Measurements from ENCODE around the gene GUSB.
"Not testable (repeated sequence)": the region's sequence is repeated elsewhere in the genome, so short reads cannot be mapped to it uniquely, and the experiment has no call there.

The GUSB gene

DNA sequence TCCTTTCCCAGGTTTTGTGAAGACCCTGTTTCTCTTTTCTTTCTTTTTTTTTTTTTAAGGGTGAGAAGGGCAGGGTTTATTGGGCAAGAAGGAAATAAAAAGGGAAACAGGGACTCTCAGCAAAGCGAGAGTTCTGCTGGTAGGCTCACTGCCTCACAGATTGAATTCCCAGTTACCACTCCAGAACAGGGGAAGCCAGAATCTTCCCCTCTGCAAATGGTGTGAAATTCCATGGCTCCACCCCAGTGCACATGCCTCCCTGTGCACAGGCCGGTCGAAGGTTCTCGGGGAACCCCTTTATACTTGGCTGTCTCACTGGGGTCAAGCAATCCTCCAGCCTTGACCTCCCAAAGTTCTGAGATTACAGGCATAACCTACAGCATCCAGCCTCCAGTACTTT lies 10.5 kb upstream of the GUSB start:
- CTCF ChIA-PET = no interaction called here
- TF ChIP-seq, protein P1, sequence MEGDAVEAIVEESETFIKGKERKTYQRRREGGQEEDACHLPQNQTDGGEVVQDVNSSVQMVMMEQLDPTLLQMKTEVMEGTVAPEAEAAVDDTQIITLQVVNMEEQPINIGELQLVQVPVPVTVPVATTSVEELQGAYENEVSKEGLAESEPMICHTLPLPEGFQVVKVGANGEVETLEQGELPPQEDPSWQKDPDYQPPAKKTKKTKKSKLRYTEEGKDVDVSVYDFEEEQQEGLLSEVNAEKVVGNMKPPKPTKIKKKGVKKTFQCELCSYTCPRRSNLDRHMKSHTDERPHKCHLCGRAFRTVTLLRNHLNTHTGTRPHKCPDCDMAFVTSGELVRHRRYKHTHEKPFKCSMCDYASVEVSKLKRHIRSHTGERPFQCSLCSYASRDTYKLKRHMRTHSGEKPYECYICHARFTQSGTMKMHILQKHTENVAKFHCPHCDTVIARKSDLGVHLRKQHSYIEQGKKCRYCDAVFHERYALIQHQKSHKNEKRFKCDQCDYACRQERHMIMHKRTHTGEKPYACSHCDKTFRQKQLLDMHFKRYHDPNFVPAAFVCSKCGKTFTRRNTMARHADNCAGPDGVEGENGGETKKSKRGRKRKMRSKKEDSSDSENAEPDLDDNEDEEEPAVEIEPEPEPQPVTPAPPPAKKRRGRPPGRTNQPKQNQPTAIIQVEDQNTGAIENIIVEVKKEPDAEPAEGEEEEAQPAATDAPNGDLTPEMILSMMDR (IDR thresholded peaks at IDR 0.05; ENCODE audit: control extremely low read depth, extremely low read depth, low read depth, missing control alignments) = no peak
- POLR2A ChIA-PET = no interaction called here
- no peak for DNase-seq (ENCODE audit: extremely low spot score)

DNA sequence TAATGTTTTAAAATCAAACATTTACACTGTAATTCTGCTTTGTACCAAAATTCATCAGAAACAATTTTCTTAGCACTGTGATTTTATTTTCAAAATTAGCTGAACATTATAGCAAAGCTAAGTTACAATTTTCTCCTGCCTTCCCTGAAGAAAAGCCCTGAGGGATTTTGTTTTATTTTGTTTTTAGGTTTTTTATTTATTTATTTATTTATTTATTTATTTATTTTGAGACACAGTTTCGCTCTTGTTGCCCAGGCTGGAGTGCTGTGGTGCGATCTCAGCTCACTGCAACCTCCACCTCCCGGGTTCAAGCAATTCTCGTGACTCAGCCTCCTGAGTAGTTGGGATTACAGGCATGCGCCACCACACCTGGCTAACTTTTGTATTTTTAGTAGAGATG lies 9.8 kb upstream of the GUSB start:
- DNase-seq (ENCODE audit: extremely low spot score); POLR2A ChIA-PET; CTCF ChIA-PET: not testable (repeated sequence)

DNA sequence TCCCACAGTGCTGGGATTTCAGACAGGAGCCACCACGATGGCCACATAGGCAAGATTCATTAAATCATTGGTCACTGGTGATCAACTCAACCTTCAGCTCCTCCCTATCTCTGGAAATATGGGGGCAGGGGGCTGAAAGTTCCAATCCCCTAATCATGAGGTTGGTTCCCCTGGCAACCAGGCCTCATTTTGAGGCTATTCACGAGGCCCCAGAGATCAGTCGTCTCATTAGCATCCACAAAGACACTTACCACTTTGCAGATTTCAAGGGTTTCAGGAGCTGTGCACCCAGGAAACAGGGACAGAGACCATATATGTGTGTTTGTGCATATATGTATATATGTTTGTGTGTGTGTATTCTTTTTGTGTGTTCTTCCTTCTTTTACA lies 7.7 kb upstream of the GUSB start:
- TF ChIP-seq, protein P1 (IDR thresholded peaks at IDR 0.05; ENCODE audit: control extremely low read depth, extremely low read depth, low read depth, missing control alignments) = no peak
- ChIA-PET CTCF (no interaction called here), POLR2A (no interaction called here)
- DNase-seq (ENCODE audit: extremely low spot score) = no peak

DNA sequence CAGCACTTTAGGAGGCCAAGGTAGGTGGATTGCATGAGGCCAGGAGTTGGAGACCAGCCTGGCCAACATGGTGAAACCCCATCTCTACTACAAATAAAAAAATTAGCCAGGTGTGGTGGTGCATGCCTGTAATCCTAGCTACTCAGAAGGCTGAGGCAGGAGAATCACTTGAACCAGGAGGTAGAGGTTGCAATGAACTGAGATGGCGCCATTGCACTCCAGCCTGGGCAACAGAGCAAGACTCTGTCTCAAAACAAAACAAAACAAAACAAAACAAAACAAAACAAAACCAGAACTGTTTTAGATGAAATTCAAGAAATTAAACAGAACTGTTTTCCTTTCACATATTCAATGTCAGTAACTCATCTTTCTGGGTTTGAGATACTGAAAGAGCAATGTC lies 6.5 kb upstream of the GUSB start:
- CTCF ChIA-PET; DNase-seq (ENCODE audit: extremely low spot score); POLR2A ChIA-PET: not testable (repeated sequence)

DNA sequence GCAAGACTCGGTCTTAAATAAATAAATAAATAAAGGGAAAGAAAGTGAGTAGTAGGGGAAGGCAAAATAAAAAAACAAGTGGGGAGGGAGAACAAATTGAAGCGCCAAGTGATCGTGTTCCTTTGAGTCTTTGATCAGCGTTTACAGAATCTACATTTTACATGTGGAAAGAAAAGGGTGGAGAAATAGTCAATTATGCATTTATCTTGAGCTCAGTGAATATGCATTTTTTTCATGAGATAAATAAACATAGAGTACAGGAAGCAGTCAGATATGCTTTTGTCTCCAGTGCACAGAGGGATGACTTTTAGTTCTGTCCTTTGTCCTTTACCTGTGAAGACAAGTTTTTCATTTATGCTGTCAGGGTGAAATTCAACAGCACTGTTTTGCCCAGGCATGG lies 6.1 kb upstream of the GUSB start:
- no peak for DNase-seq (ENCODE audit: extremely low spot score)
- ChIA-PET CTCF (no interaction called here), POLR2A (no interaction called here)
- TF ChIP-seq, protein P1 (IDR thresholded peaks at IDR 0.05; ENCODE audit: control extremely low read depth, extremely low read depth, low read depth, missing control alignments) = no peak

DNA sequence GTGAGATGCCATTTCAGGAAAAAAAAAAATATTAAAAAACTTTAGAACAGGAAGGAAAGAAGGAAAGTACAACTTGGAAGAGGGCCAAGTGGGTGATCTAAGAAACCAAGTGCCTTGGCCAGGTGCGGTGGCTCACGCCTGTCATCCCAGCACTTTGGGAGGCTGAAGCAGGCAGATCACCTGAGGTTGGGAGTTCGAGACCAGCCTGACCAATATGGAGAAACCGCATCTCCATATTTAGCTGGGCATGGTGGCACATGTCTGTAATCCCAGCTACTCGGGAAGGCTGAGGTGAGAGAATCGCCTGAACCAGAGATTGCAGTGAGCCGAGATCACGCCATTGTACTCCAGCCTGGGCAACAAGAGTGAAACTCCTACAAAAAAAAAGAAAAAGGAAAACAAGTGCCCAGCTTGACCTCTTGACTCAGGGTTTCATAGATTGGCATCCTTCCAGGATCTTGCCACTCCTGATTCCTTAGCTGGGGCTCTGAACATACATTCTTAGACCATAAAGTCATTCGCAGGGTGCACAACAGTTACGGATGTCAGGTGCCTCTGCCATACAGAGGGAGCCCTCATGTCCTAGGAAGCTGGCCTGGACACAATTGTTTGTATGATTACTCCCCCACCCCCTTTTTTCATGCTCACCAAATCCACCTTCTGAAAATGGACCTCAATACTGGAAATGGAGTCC lies 2.1 kb upstream of the GUSB start:
- TF ChIP-seq, protein P1 (IDR thresholded peaks at IDR 0.05; ENCODE audit: control extremely low read depth, extremely low read depth, low read depth, missing control alignments) = no peak
- DNase-seq (ENCODE audit: extremely low spot score) = no peak
- POLR2A ChIA-PET = interaction anchor here (0.6 kb wide), 1 partner anchor 12 kb away, joined by 3 read pairs; no protein-coding TSS in a partner anchor
- CTCF ChIA-PET = no interaction called here

DNA sequence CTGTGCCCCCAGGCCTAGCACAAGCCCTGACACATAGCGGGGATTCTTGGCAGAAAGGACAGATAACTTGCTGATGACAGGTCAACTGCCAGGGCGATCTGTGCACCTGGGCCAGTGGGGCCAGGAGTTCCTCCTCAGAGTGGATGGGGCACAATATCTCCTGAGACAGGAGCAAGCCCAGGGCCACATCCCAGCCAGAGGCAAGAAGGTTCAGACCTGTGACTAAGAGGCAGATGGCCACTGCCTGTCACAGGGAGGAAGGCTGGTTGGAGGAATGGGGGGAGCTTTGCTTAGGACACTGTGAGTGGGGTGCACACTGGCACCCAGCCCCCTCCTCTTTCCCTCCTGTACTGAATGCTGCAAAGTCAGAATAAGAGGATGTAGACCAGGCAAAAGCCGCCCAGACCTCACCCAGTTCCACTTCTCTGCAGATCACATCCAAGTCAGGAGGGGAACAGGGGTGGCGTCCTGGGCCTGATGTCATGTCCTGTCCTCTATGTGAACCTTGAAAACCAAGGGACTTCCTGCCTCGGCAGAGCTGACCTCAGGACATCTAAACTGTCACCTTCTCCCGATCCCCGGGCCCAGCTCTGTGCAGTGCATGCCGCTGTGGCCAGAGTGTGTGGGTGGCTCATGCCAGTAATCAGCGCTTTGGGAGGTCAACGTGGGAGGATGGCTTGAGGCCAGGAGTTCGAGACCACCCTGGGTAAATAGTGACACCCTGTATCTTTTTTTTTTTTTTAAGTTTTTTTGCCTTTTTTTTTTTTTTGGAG lies 1.3 kb downstream of the GUSB start:
- ChIA-PET CTCF (interaction anchor here (1.1 kb wide), 1 partner anchor 7 kb away, joined by 3 read pairs; no protein-coding TSS in a partner anchor), POLR2A (interaction anchor here (0.5 kb wide), 1 partner anchor 839 kb away, joined by 3 read pairs; no protein-coding TSS in a partner anchor)
- TF ChIP-seq, protein P1 (IDR thresholded peaks at IDR 0.05; ENCODE audit: control extremely low read depth, extremely low read depth, low read depth, missing control alignments) = no peak
- DNase-seq (ENCODE audit: extremely low spot score) = peak; percentile 86
